ENCODE results near the gene PIGS. TPM values are rescaled to one million over a fixed set of nuclear protein-coding genes. Genes with fewer than 3 reads are reported as not detected.

Gene PIGS
- total and polyA plus RNA-seq, 2 of the 4 experiments (the other 2 are of a cell fraction), result 28.7 to 78.9 TPM

- no peak for DNase-seq
- Histone ChIP-seq H3K4me1 (ENCODE audit: control insufficient read depth, insufficient read depth, low read length) (peaks cover 6% of the 10 kb centered on the region; the same call in 1 of the 2 replicates), H2BK15ac (ENCODE audit: low read depth, low read length) (no peak overlapping the region), H2AK5ac (ENCODE audit: low read depth, low read length) (no peak overlapping the region), H4K8ac (ENCODE audit: low read depth in 2 of 2, low read length in 2 of 2) (no peak overlapping the region), H4K20me1 (ENCODE audit: insufficient read depth, low read length) (peaks cover 5% of the 10 kb centered on the region; the same call in 1 of the 2 replicates), H3K18ac (ENCODE audit: low read depth, low read length) (no peak overlapping the region), H2BK120ac (ENCODE audit: low read depth, low read length) (no peak overlapping the region), H3K23ac (ENCODE audit: low read depth, low read length) (no peak overlapping the region), H2BK20ac (ENCODE audit: low read depth, low read length) (no peak overlapping the region), H3K9ac (ENCODE audit: low read depth, low read length) (no peak overlapping the region), H4K5ac (ENCODE audit: low read depth, low read length) (no peak overlapping the region), H2AFZ (replicated peaks; ENCODE audit: low read length, poor library complexity) (no peak overlapping the region), H3K27me3 (ENCODE audit: control insufficient read depth, insufficient read depth, low read length) (no peaks in the 10 kb centered on the region), H3K4ac (ENCODE audit: low read depth, low read length) (no peak overlapping the region), H3K4me3 (ENCODE audit: insufficient read depth, low read depth, low read length) (no peak overlapping the region), H3K79me1 (ENCODE audit: low read depth in 1 of 2, low read length in 2 of 2) (peaks cover 17 to 32% of the 10 kb centered on the region in 2 experiments), H4K91ac (ENCODE audit: insufficient read depth, low read depth, low read length) (no peak overlapping the region), H3K9me1 (ENCODE audit: insufficient read depth, low read length) (peaks cover 11% of the 10 kb centered on the region), H3K9me3 (ENCODE audit: control insufficient read depth, insufficient read depth, low read length) (no peaks in the 10 kb centered on the region), H3K14ac (replicated peaks; ENCODE audit: low read depth, low read length) (no peak overlapping the region), H2AK9ac (replicated peaks; ENCODE audit: low read depth, low read length, poor library complexity) (no peak overlapping the region), H2BK5ac (ENCODE audit: low read depth, low read length, poor library complexity, severe bottlenecking) (no peak overlapping the region), H3K27ac (ENCODE audit: insufficient read depth, low read length) (no peak overlapping the region), H3K4me2 (ENCODE audit: low read depth, low read length) (no peak overlapping the region), H3K36me3 (ENCODE audit: control insufficient read depth, insufficient read depth, low read length) (peaks cover 15% of the 10 kb centered on the region; the same call in 1 of the 2 replicates), H3K56ac (ENCODE audit: extremely low read depth, insufficient read depth, low read length) (no peak overlapping the region)
- ChIA-PET CTCF (no interaction called here), POLR2A (ENCODE audit: unreplicated experiment) (no interaction called here)
- TF ChIP-seq, protein P1, sequence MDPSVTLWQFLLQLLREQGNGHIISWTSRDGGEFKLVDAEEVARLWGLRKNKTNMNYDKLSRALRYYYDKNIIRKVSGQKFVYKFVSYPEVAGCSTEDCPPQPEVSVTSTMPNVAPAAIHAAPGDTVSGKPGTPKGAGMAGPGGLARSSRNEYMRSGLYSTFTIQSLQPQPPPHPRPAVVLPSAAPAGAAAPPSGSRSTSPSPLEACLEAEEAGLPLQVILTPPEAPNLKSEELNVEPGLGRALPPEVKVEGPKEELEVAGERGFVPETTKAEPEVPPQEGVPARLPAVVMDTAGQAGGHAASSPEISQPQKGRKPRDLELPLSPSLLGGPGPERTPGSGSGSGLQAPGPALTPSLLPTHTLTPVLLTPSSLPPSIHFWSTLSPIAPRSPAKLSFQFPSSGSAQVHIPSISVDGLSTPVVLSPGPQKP (IDR thresholded peaks at IDR 0.05; ENCODE audit: borderline replicate concordance, low read depth, low read length), result no peak
- TF ChIP-seq RAD21 (IDR thresholded peaks at IDR 0.05; ENCODE audit: low read length), result no peak
- TF ChIP-seq, protein P2, sequence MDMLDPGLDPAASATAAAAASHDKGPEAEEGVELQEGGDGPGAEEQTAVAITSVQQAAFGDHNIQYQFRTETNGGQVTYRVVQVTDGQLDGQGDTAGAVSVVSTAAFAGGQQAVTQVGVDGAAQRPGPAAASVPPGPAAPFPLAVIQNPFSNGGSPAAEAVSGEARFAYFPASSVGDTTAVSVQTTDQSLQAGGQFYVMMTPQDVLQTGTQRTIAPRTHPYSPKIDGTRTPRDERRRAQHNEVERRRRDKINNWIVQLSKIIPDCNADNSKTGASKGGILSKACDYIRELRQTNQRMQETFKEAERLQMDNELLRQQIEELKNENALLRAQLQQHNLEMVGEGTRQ (IDR thresholded peaks at IDR 0.05; ENCODE audit: low read depth, low read length), result no peak
- 77% methylated on average over 3 of the region's 9 CpGs; no CpG with 5 or more reads in 1 of the 2 experiments for WGBS, 2 experiments (ENCODE audit: extremely low coverage in 2 of 2, insufficient read length in 1 of 2)
- no TSS peak for BruUV-seq (replicated peaks)
- intact Hi-C loops (cut with micrococcal nuclease) (no loop called here), in situ Hi-C loops (cut with MboI; ENCODE audit: low sequenced_read_pairs) (no loop called here), dilution Hi-C loops (cut with HindIII; ENCODE audit: low sequenced_read_pairs, unreplicated experiment) (no loop called here)
- ATAC-seq (ENCODE audit: low read depth), result no peak
These were observed 2.2 kb upstream of the PIGS start for GRCh38 chr17:28573521-28573920.

All from IMR-90 (cell line).